Endothelial cell of umbilical vein (primary cell): Measurements from ENCODE around the gene MCM7. TPM values are rescaled to one million over a fixed set of nuclear protein-coding genes. Genes with fewer than 3 reads are reported as not detected.

Experiments used
- BruUV-seq: library from RNA; stranded (reverse); fragments of 400-500 nt; replicated peaks from 2 replicates; lab custom pipeline; 2021; lab: Mats Ljungman, UMichigan
- CTCF ChIA-PET: fragments of 300-600, 350-600 bp; sonication (Branson Sonifier 250); formaldehyde crosslinking; loops from one replicate; lab custom pipeline; 2021; ENCODE audit warnings: antibody characterized with exemption, inconsistent platforms; lab: Charles Lee
- POLR2A ChIA-PET: fragments of 300-600, 350-600 bp; sonication (Branson Sonifier 250); formaldehyde crosslinking; loops from one replicate; lab custom pipeline; 2021; ENCODE audit warnings: antibody characterized with exemption, inconsistent platforms; lab: Charles Lee
- DNase-seq: peaks from one replicate; pipeline ENCODE4 v3.0.0-alpha.2; 2011; ENCODE audit warnings: low read depth, low spot score
- FAIRE-seq: peaks from 2 replicates; lab custom pipeline; 2011; peaks lifted over from hg19 to GRCh38; lab: Jason Lieb, UNC
- H2AFZ ChIP-seq: 2 replicates; pipeline ENCODE4 v1.6.0; 2012; ENCODE audit warnings: low read depth, low read length, control low read depth, inconsistent platforms
- H3K27ac ChIP-seq: 2 replicates; pipeline ENCODE4 v1.5.1; 2011; ENCODE audit warnings: low read depth, mild to moderate bottlenecking, control low read depth, low read length, moderate library complexity; ENCODE audit not compliant: insufficient read depth
- H3K27me3 ChIP-seq, 2 experiments: 2 replicates each; pipeline versions ENCODE4 v1.6.0 to v1.6.1; 2011; ENCODE audit warnings: low read length in 2 of 2, mixed read lengths in 1 of 2; ENCODE audit not compliant: control insufficient read depth in 2 of 2, insufficient read depth in 2 of 2
- H3K36me3 ChIP-seq, 2 experiments: 2 replicates in 1 of 2; 3 replicates in 1 of 2; pipeline ENCODE4 v1.5.1; 2011; ENCODE audit warnings: low read length in 2 of 2, mild to moderate bottlenecking in 1 of 2, moderate library complexity in 1 of 2; ENCODE audit not compliant: control insufficient read depth in 2 of 2, insufficient read depth in 2 of 2; ENCODE audit errors: extremely low read depth in 1 of 2
- H3K4me1 ChIP-seq: 3 replicates; pipeline ENCODE4 v1.5.1; 2011; ENCODE audit warnings: mild to moderate bottlenecking, low read length; ENCODE audit not compliant: control insufficient read depth, insufficient read depth; ENCODE audit errors: extremely low read depth
- H3K4me2 ChIP-seq: 2 replicates; pipeline ENCODE4 v1.6.1; 2011; ENCODE audit warnings: low read length, control low read depth, mixed read lengths; ENCODE audit not compliant: insufficient read depth
- H3K4me3 ChIP-seq, 3 experiments: fragments of 200-600 bp in 1 of 3; sonication (generic), shearing (Covaris generic) in 1 of 3; replicated peaks in 1 of 3; 2 replicates each; pipeline ENCODE4 v1.5.1; 2011 to 2016; ENCODE audit warnings: control low read depth in 3 of 3, low read length in 3 of 3, mild to moderate bottlenecking in 2 of 3, inconsistent platforms in 1 of 3, low read depth in 1 of 3, moderate library complexity in 1 of 3; ENCODE audit not compliant: insufficient read depth in 1 of 3
- H3K79me2 ChIP-seq: 2 replicates; pipeline ENCODE4 v1.6.0; 2012; ENCODE audit warnings: low read length, inconsistent platforms; ENCODE audit not compliant: control insufficient read depth, insufficient read depth
- H3K9ac ChIP-seq: replicated peaks from 2 replicates; pipeline ENCODE3; 2011; ENCODE audit warnings: low read length, control low read depth; ENCODE audit not compliant: insufficient read depth; ENCODE audit errors: extremely low read depth
- H3K9me1 ChIP-seq: replicated peaks from 3 replicates; pipeline ENCODE4 v1.6.0; 2011; ENCODE audit warnings: mild to moderate bottlenecking, low read length; ENCODE audit not compliant: control insufficient read depth, insufficient read depth; ENCODE audit errors: extremely low read depth
- H3K9me3 ChIP-seq: replicated peaks from 2 replicates; pipeline ENCODE4 v1.5.1; 2012; ENCODE audit warnings: low read length, inconsistent platforms; ENCODE audit not compliant: control insufficient read depth, insufficient read depth
- H4K20me1 ChIP-seq: replicated peaks from 2 replicates; pipeline ENCODE3; 2011; ENCODE audit warnings: mild to moderate bottlenecking, low read length; ENCODE audit not compliant: control insufficient read depth, insufficient read depth; ENCODE audit errors: extremely low read depth
- EZH2 ChIP-seq: IDR thresholded peaks from 2 replicates; pipeline ENCODE4 v1.6.1; 2012; ENCODE audit warnings: borderline replicate concordance, low read depth, mild to moderate bottlenecking, moderate library complexity, low read length, inconsistent platforms; ENCODE audit not compliant: severe bottlenecking
- FOS ChIP-seq: IDR thresholded peaks from 2 replicates; pipeline ENCODE4 v1.6.1; 2011; ENCODE audit warnings: mild to moderate bottlenecking, low read length, moderate library complexity, borderline replicate concordance; ENCODE audit not compliant: insufficient read depth
- GATA2 ChIP-seq: IDR thresholded peaks from 2 replicates; pipeline ENCODE4 v1.7.0; 2011; ENCODE audit warnings: low read depth, mild to moderate bottlenecking, moderate library complexity, mixed read lengths, low read length; ENCODE audit not compliant: insufficient read length, insufficient read depth
- JUN ChIP-seq: IDR thresholded peaks from 2 replicates; pipeline ENCODE4 v1.6.1; 2011; ENCODE audit warnings: borderline replicate concordance, low read depth; ENCODE audit not compliant: insufficient read length, insufficient read depth
- MYC ChIP-seq: IDR thresholded peaks from one replicate; pipeline ENCODE4 v1.6.1; 2011; ENCODE audit warnings: mild to moderate bottlenecking, low read depth, low read length
- POLR2A ChIP-seq: IDR thresholded peaks from 2 replicates; pipeline ENCODE4 v1.6.1; 2012; ENCODE audit warnings: low read depth, mild to moderate bottlenecking, control low read depth, low read length
- POLR2AphosphoS5 ChIP-seq: IDR thresholded peaks from 2 replicates; pipeline ENCODE4 v1.6.1; 2012; ENCODE audit warnings: low read depth, mild to moderate bottlenecking, control low read depth, low read length, moderate library complexity; ENCODE audit not compliant: insufficient read depth
- dilution Hi-C: fragments of 300-500 bp; cut with MboI; formaldehyde crosslinking; loops from one replicate; pipeline ENCODE4 v1.15.0; 2019; ENCODE audit warnings: low sequenced_read_pairs; ENCODE audit not compliant: extremely low pct_ligation_motif_present
- intact Hi-C: fragments of 100-400 bp; cut with micrococcal nuclease; formaldehyde crosslinking; loops from one replicate; pipeline ENCODE4 v1.10.0; 2022
- polyA plus RNA-seq, 4 experiments: library from polyadenylated mRNA; depleted of rRNA in 3 of 4; stranded (reverse) in 3 of 4; unstranded in 1 of 4; fragments of >200 nt; gene quantifications; 2 replicates each; pipeline versions ENCODE4 v1.2.1 to v1.2.3, GENCODE V29; 2011 to 2012; ENCODE audit warnings: missing spikeins in 1 of 4
- total RNA-seq: library from RNA; stranded (reverse); gene quantifications from 2 replicates; pipeline ENCODE4 v1.2.3, GENCODE V29; 2021
- TF ChIP-seq, protein P1 (sequence below), 2 donors: IDR thresholded peaks; 1 replicate in 1 of 2; 2 replicates in 1 of 2; pipeline ENCODE4 v1.5.1; 2011; ENCODE audit warnings: low read length in 2 of 2, mild to moderate bottlenecking in 2 of 2, moderate library complexity in 2 of 2, control low read depth in 1 of 2, inconsistent platforms in 1 of 2, low read depth in 1 of 2; ENCODE audit not compliant: insufficient read depth in 1 of 2; ENCODE audit errors: extremely low read depth in 1 of 2
- TF ChIP-seq, protein P2 (sequence below): IDR thresholded peaks from 2 replicates; pipeline ENCODE4 v1.6.1; 2011; ENCODE audit not compliant: insufficient read depth, insufficient read length

The MCM7 gene
- total and polyA plus RNA-seq, 2 donors (not counting 3 experiments of a cell fraction or from before 2014, with no cell fraction given), result 156 to 187 TPM

DNA sequence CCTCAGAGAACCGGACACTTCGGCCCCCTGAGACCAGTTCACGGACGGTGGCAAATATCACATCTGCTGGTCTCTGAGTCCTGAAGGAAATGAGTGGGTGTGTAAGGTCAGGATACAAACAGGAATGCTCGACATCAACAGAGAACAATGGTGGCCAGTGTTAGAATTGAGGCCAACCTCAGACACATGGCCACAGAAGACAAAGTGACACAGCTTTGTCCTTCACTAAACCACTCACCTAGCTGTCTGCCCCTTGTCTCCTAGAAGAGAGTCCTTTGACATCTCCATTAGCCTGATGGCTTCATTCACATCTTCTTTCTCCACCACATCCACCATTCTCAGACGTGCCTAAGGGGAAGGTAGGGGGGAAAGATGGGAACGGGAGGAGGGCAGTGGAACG lies 8.1 kb downstream of the MCM7 start:
- H3K36me3 ChIP-seq, result peaks cover 42 to 47% of the 10 kb centered on the region in 2 experiments
- no peaks in the 10 kb centered on the region for H3K27me3 ChIP-seq
- H3K9ac ChIP-seq, result no peak overlapping the region
- peak; percentile 44 for DNase-seq
- ChIA-PET CTCF (interaction anchor here (0.9 kb wide), 1 partner anchor 38 kb away, joined by 3 read pairs; no protein-coding TSS in a partner anchor), POLR2A (no interaction called here)
- intact Hi-C loops (no loop called here), dilution Hi-C loops (no loop called here)
- no TSS peak for BruUV-seq
- no peak overlapping the region for H3K4me2 ChIP-seq
- H4K20me1 ChIP-seq, result no peaks in the 10 kb centered on the region
- no peaks in the 10 kb centered on the region for H3K9me1 ChIP-seq
- peaks cover 23% of the 10 kb centered on the region for H3K4me1 ChIP-seq
- FAIRE-seq, result peak; percentile 42
- no peaks in the 10 kb centered on the region for H3K9me3 ChIP-seq
- H3K4me3 ChIP-seq, result no peak overlapping the region
- TF ChIP-seq POLR2A (peak; percentile 41), POLR2AphosphoS5 (peak; percentile 13), MYC (no peak), GATA2 (no peak)
- peak overlapping the region; percentile 25 for H3K27ac ChIP-seq
- H3K79me2 ChIP-seq, result peaks cover 34% of the 10 kb centered on the region
- H2AFZ ChIP-seq, result no peak overlapping the region

DNA sequence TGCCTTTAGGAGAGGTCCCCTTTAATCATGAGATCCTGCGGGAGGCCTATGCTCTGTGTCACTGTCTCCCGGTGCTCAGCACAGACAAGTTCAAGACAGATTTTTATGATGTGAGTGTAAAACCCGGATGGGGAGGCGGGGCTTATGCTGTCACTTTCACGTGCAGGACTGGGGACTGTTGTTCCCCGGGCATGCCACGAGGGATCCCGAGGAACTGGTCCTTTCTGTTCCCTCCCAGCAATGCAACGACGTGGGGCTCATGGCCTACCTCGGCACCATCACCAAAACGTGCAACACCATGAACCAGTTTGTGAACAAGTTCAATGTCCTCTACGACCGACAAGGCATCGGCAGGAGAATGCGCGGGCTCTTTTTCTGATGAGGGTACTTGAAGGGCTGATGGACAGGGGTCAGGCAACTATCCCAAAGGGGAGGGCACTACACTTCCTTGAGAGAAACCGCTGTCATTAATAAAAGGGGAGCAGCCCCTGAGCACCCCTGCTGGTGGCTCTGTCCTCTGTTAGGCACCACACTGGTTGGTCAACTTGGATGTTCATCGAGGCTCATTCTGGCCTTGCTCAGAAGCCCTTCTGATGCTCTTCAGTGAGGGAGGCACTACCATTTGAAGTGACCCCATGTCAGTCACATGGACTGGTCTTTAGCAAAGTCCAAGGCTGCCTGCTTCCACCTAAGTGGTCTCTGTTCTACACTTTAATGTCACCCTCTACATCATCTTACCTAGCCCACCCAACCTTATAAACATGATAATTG lies 9.6 kb downstream of the MCM7 start:
- H3K9me3 ChIP-seq, result no peaks in the 10 kb centered on the region
- DNase-seq, result no peak
- intact Hi-C loops (no loop called here), dilution Hi-C loops (no loop called here)
- peak; percentile 8 for FAIRE-seq
- H3K79me2 ChIP-seq, result peaks cover 27% of the 10 kb centered on the region
- H4K20me1 ChIP-seq, result no peaks in the 10 kb centered on the region
- TF ChIP-seq MYC (no peak), FOS (no peak), POLR2A (peak; percentile 15), POLR2AphosphoS5 (no peak), JUN (no peak), GATA2 (no peak), EZH2 (no peak)
- TF ChIP-seq, protein P1, sequence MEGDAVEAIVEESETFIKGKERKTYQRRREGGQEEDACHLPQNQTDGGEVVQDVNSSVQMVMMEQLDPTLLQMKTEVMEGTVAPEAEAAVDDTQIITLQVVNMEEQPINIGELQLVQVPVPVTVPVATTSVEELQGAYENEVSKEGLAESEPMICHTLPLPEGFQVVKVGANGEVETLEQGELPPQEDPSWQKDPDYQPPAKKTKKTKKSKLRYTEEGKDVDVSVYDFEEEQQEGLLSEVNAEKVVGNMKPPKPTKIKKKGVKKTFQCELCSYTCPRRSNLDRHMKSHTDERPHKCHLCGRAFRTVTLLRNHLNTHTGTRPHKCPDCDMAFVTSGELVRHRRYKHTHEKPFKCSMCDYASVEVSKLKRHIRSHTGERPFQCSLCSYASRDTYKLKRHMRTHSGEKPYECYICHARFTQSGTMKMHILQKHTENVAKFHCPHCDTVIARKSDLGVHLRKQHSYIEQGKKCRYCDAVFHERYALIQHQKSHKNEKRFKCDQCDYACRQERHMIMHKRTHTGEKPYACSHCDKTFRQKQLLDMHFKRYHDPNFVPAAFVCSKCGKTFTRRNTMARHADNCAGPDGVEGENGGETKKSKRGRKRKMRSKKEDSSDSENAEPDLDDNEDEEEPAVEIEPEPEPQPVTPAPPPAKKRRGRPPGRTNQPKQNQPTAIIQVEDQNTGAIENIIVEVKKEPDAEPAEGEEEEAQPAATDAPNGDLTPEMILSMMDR (IDR thresholded peaks at IDR 0.05; ENCODE audit: extremely low read depth in 1 of 2, insufficient read depth in 1 of 2, low read depth in 1 of 2, low read length in 2 of 2), result peak in 1 of 2 donors; percentile 2
- TF ChIP-seq, protein P2, sequence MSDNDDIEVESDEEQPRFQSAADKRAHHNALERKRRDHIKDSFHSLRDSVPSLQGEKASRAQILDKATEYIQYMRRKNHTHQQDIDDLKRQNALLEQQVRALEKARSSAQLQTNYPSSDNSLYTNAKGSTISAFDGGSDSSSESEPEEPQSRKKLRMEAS, result no peak
- H3K4me3 ChIP-seq, result no peak overlapping the region
- ChIA-PET POLR2A (interaction anchor here (1.9 kb wide), 1 partner anchor 10 kb away, joined by 4 read pairs; the partner anchor contains the start of genes AP4M1 and MCM7), CTCF (interaction anchor here (1.1 kb wide), 1 partner anchor 9 kb away, joined by 4 read pairs; no protein-coding TSS in a partner anchor)
- H3K9me1 ChIP-seq, result no peaks in the 10 kb centered on the region
- H3K4me1 ChIP-seq, result peaks cover 33% of the 10 kb centered on the region
- no TSS peak for BruUV-seq
- H3K36me3 ChIP-seq, result peaks cover 31 to 38% of the 10 kb centered on the region in 2 experiments
- no peak overlapping the region for H3K27ac ChIP-seq
- no peak overlapping the region for H3K4me2 ChIP-seq
- H3K27me3 ChIP-seq, result no peaks in the 10 kb centered on the region
- H2AFZ ChIP-seq, result no peak overlapping the region
- H3K9ac ChIP-seq, result no peak overlapping the region
